Bronchial epithelial cell (primary cell): ENCODE data around the gene MCOLN1. TPM values are rescaled to one million over a fixed set of nuclear protein-coding genes. Genes with fewer than 3 reads are reported as not detected.

ENCODE experiments used
- DNase-seq: peaks from one replicate; pipeline ENCODE4 v3.0.0-alpha.2; 2010; ENCODE audit warnings: low read depth
- FAIRE-seq: peaks from 2 replicates; lab custom pipeline; 2011; peaks lifted over from hg19 to GRCh38; lab: Jason Lieb, UNC
- H3K27me3 ChIP-seq: 2 replicates; pipeline ENCODE4 v1.5.1; 2011; ENCODE audit warnings: low read length; ENCODE audit not compliant: control insufficient read depth, insufficient read depth
- H3K36me3 ChIP-seq: 2 replicates; pipeline ENCODE4 v1.5.1; 2011; ENCODE audit warnings: low read length; ENCODE audit not compliant: control insufficient read depth, insufficient read depth
- H3K4me3 ChIP-seq: 2 replicates; pipeline ENCODE4 v1.5.1; 2011; ENCODE audit warnings: mild to moderate bottlenecking, low read depth, low read length, control low read depth
- total RNA-seq: library from RNA; depleted of rRNA; stranded (reverse); fragments of >200 nt; gene quantifications from 2 replicates; pipeline ENCODE4 v1.2.1, GENCODE V29; 2014
- TF ChIP-seq, protein P1 (sequence below): IDR thresholded peaks from 2 replicates; pipeline ENCODE4 v1.5.1; 2011; ENCODE audit warnings: mild to moderate bottlenecking, moderate library complexity, low read length, control low read depth, inconsistent platforms; ENCODE audit not compliant: insufficient read depth, severe bottlenecking

The MCOLN1 gene
- total RNA-seq, 1 donor from 2014 or later, result 3.7 TPM

- no peak for FAIRE-seq
- Histone ChIP-seq H3K4me3 (no peak overlapping the region), H3K27me3 (no peaks in the 10 kb centered on the region), H3K36me3 (peaks cover 7% of the 10 kb centered on the region)
- TF ChIP-seq, protein P1, sequence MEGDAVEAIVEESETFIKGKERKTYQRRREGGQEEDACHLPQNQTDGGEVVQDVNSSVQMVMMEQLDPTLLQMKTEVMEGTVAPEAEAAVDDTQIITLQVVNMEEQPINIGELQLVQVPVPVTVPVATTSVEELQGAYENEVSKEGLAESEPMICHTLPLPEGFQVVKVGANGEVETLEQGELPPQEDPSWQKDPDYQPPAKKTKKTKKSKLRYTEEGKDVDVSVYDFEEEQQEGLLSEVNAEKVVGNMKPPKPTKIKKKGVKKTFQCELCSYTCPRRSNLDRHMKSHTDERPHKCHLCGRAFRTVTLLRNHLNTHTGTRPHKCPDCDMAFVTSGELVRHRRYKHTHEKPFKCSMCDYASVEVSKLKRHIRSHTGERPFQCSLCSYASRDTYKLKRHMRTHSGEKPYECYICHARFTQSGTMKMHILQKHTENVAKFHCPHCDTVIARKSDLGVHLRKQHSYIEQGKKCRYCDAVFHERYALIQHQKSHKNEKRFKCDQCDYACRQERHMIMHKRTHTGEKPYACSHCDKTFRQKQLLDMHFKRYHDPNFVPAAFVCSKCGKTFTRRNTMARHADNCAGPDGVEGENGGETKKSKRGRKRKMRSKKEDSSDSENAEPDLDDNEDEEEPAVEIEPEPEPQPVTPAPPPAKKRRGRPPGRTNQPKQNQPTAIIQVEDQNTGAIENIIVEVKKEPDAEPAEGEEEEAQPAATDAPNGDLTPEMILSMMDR, result no peak
- DNase-seq, result no peak
Measured at GRCh38 chr19:7528192-7528519, 5.7 kb downstream of the MCOLN1 start.

DNA sequence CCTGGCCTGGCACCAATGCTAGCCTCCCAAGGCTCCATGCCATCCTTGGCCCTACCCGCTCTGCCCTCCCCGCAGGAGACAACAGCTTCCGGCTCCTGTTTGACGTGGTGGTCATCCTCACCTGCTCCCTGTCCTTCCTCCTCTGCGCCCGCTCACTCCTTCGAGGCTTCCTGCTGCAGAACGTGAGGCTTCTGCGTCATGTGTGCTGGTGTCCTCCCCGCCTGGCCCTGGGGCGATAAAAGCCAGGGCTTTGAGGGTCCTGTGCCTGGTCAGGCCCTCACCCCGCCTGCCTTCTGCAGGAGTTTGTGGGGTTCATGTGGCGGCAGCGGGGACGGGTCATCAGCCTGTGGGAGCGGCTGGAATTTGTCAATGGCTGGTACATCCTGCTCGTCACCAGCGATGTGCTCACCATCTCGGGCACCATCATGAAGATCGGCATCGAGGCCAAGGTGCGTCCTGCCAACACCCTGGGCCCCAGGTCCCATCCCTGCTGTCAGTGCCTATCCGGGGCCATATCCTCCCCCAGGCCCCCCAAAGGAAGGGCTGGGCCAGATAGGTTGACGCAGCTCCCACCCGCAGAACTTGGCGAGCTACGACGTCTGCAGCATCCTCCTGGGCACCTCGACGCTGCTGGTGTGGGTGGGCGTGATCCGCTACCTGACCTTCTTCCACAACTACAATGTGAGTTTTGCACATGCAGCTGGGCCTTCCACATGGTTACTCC lies 6.3 kb downstream of the MCOLN1 start:
- H3K4me3 ChIP-seq, result no peak overlapping the region
- DNase-seq (no peak), FAIRE-seq (no peak)
- H3K27me3 ChIP-seq, result no peaks in the 10 kb centered on the region
- H3K36me3 ChIP-seq, result peaks cover 7% of the 10 kb centered on the region
- TF ChIP-seq, protein P1, result no peak

DNA sequence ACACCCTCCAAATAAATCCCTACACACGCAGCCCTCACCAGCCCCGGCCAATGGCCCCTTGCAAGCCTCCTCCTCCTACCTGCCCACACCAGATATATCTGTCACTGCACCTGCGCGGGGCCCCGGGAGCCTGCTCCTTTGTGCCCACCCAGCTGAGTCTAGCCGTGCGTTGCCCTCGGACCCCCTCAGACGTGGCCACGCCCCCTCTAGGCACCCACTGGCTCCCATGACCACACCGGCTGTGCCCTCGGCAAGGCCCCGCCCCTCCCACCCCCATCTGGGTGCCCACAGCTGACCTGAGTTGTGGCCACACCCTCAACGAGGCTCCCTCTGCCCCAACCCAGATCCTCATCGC lies 6.8 kb downstream of the MCOLN1 start:
- Histone ChIP-seq H3K4me3 (no peak overlapping the region), H3K27me3 (no peaks in the 10 kb centered on the region), H3K36me3 (peaks cover 7% of the 10 kb centered on the region)
- DNase-seq, result no peak
- TF ChIP-seq, protein P1, result no peak
- FAIRE-seq, result no peak

- Histone ChIP-seq H3K36me3 (peaks cover 7% of the 10 kb centered on the region), H3K4me3 (no peak overlapping the region), H3K27me3 (no peaks in the 10 kb centered on the region)
- FAIRE-seq (no peak), DNase-seq (no peak)
- TF ChIP-seq, protein P1, result no peak
Measured at GRCh38 chr19:7529610-7530490, 7.4 kb downstream of the MCOLN1 start.

DNA sequence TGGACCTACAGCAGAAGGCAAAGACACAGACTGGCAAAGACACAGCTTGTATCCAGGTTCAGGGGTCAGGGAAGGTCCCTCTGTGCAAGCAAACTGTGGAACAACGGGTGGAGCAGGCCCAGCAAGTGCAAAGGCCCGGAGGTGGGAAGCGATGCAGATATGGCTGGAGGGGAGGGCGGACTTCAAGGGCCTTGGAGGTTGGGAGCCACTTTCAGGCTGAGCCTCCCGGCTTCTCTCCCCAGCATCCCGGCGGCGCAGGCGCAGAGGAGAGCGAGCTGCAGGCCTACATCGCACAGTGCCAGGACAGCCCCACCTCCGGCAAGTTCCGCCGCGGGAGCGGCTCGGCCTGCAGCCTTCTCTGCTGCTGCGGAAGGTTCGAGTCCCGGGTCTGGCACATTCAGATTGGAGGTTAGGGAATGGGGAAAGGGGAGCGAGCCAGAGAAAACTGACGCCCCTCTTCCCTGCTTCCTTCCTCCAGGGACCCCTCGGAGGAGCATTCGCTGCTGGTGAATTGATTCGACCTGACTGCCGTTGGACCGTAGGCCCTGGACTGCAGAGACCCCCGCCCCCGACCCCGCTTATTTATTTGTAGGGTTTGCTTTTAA lies 11.0 kb downstream of the MCOLN1 start:
- no peak for FAIRE-seq

More for the DNA sequence above, 11.0 kb downstream of the MCOLN1 start:
- Histone ChIP-seq H3K27me3 (no peaks in the 10 kb centered on the region), H3K4me3 (peak overlapping the region; percentile 99), H3K36me3 (peaks cover 7% of the 10 kb centered on the region)
- peak; percentile 28 for DNase-seq
- TF ChIP-seq, protein P1, result no peak
